Stimulated activated naive CD8-positive, alpha-beta T cell treated with anti-CD3 and anti-CD28 coated beads, Interleukin-15, Interleukin-2, amounts not matched to agents 100 U/mL and 50 U/mL, for 24 hours (primary cell): ENCODE data around the gene ZSCAN9.

ENCODE experiments used
- ATAC-seq: fragments of 150-1000 bp; cut with Tn5 transposase; one replicate; pipeline ENCODE4 v1.10.0; 2021
- DNase-seq: peaks from one replicate; pipeline ENCODE4 v3.0.0; 2021

The ZSCAN9 gene

GRCh38 chr6:28266962-28267694, 42.1 kb downstream of the ZSCAN9 start, which contains the start of gene ZSCAN26:
Gene ZSCAN26 (plus strand): TSS chr6:28267143. CDS start chr6:28271920, 4,777 bp downstream.
- DNase-seq, result peak; percentile 82
- ATAC-seq, result peak; percentile 95

- DNase-seq (no peak), ATAC-seq (no peak)
These were observed 42.6 kb downstream of the ZSCAN9 start for GRCh38 chr6:28267695-28268059.

GRCh38 chr6:28269492-28269891, 44.4 kb downstream of the ZSCAN9 start:
- no peak for DNase-seq
- peak; percentile 40 for ATAC-seq

- ATAC-seq, result no peak
These were observed 49.8 kb downstream of the ZSCAN9 start for GRCh38 chr6:28274888-28275287.

GRCh38 chr6:28277746-28278145, 52.7 kb downstream of the ZSCAN9 start:
- ATAC-seq, result no peak
- DNase-seq, result no peak

More at GRCh38 chr6:28274888-28275287, 49.8 kb downstream of the ZSCAN9 start:
- DNase-seq, result no peak

- ATAC-seq (no peak), DNase-seq (no peak)
These were observed 55.7 kb downstream of the ZSCAN9 start for GRCh38 chr6:28280595-28281287.

- ATAC-seq, result peak; percentile 98
- peak; percentile 73 for DNase-seq
These were observed 56.4 kb downstream of the ZSCAN9 start, which contains the start of gene PGBD1 for GRCh38 chr6:28281288-28282064. Gene PGBD1 (plus strand): TSS chr6:28281572. CDS start chr6:28283814, 2,242 bp downstream.

GRCh38 chr6:28282926-28283325, 57.9 kb downstream of the ZSCAN9 start:
- DNase-seq (no peak), ATAC-seq (no peak)
